ENCODE results near the gene ASTE1. TPM values are rescaled to one million over a fixed set of nuclear protein-coding genes. Genes with fewer than 3 reads are reported as not detected.

ASTE1 gene
- total RNA-seq, 1 experiment from 2014 or later: 2.4 TPM

GRCh38 chr3:131072099-131072559 lies 45.5 kb upstream of the ASTE1 start:
- Histone ChIP-seq H3K9ac (ENCODE audit: low read length) (no peak overlapping the region), H3K9me3 (ENCODE audit: control insufficient read depth in 1 of 2, insufficient read depth in 1 of 2, low read depth in 1 of 2, low read length in 2 of 2) (no peaks in the 10 kb centered on the region), H3K36me3 (ENCODE audit: control insufficient read depth in 1 of 2, insufficient read depth in 2 of 2, low read length in 2 of 2) (no peaks in the 10 kb centered on the region), H3K4me3 (replicated peaks in 1 of 2; ENCODE audit: low read depth in 1 of 2, low read length in 2 of 2) (no peak overlapping the region), H3K79me2 (ENCODE audit: insufficient read depth, low read length) (no peaks in the 10 kb centered on the region), H3K9me2 (ENCODE audit: insufficient read depth) (no peaks in the 10 kb centered on the region), H3K4me1 (ENCODE audit: control insufficient read depth in 1 of 2, insufficient read depth in 2 of 2, low read length in 2 of 2) (no peaks in the 10 kb centered on the region), H4K20me1 (ENCODE audit: insufficient read depth) (no peaks in the 10 kb centered on the region), H3K4me2 (ENCODE audit: low read length) (no peak overlapping the region), H2AFZ (ENCODE audit: low read depth, low read length, poor library complexity, severe bottlenecking) (no peak overlapping the region), H3K27ac (ENCODE audit: low read depth, low read length) (no peak overlapping the region), H3K27me3 (ENCODE audit: insufficient read depth, low read length) (no peaks in the 10 kb centered on the region)
- ChIA-PET RAD21 (ENCODE audit: low non-redundant PET in 1 of 2, low total read pairs in 2 of 2, uncharacterized antibody in 2 of 2, unreplicated experiment in 2 of 2) (no interaction called here), CTCF (no interaction called here), POLR2A (no interaction called here)
- no TSS peak for BruUV-seq (replicated peaks)
- no peak for ATAC-seq
- no peak for DNase-seq (ENCODE audit: low read depth, low spot score)
- intact Hi-C loops (cut with micrococcal nuclease): no loop called here
- no peak for TF ChIP-seq EZH2phosphoT487 (IDR thresholded peaks at IDR 0.05; ENCODE audit: borderline replicate concordance)
- no peak for TF ChIP-seq CEBPB (IDR thresholded peaks at IDR 0.05; ENCODE audit: low read depth)
- TF ChIP-seq SRF (IDR thresholded peaks at IDR 0.05; ENCODE audit: low read depth): no peak
- TF ChIP-seq EZH2 (IDR thresholded peaks at IDR 0.05): no peak

GRCh38 chr3:131067983-131068382 lies 41.4 kb upstream of the ASTE1 start:
- Histone ChIP-seq H3K9ac (ENCODE audit: low read length) (no peak overlapping the region), H3K4me1 (ENCODE audit: control insufficient read depth in 1 of 2, insufficient read depth in 2 of 2, low read length in 2 of 2) (no peaks in the 10 kb centered on the region), H3K27me3 (ENCODE audit: insufficient read depth, low read length) (no peaks in the 10 kb centered on the region), H4K20me1 (ENCODE audit: insufficient read depth) (no peaks in the 10 kb centered on the region), H2AFZ (ENCODE audit: low read depth, low read length, poor library complexity, severe bottlenecking) (no peak overlapping the region), H3K9me2 (ENCODE audit: insufficient read depth) (no peaks in the 10 kb centered on the region), H3K9me3 (ENCODE audit: control insufficient read depth in 1 of 2, insufficient read depth in 1 of 2, low read depth in 1 of 2, low read length in 2 of 2) (no peaks in the 10 kb centered on the region), H3K4me3 (replicated peaks in 1 of 2; ENCODE audit: low read depth in 1 of 2, low read length in 2 of 2) (no peak overlapping the region), H3K4me2 (ENCODE audit: low read length) (no peak overlapping the region), H3K79me2 (ENCODE audit: insufficient read depth, low read length) (no peaks in the 10 kb centered on the region), H3K36me3 (ENCODE audit: control insufficient read depth in 1 of 2, insufficient read depth in 2 of 2, low read length in 2 of 2) (no peaks in the 10 kb centered on the region), H3K27ac (ENCODE audit: low read depth, low read length) (no peak overlapping the region)
- ATAC-seq (no peak), DNase-seq (ENCODE audit: low read depth, low spot score) (no peak)
- intact Hi-C loops (cut with micrococcal nuclease): no loop called here
- POLR2A ChIA-PET: no interaction called here
- RAD21 ChIA-PET (ENCODE audit: low non-redundant PET in 1 of 2, low total read pairs in 2 of 2, uncharacterized antibody in 2 of 2, unreplicated experiment in 2 of 2): no interaction called here
- no TSS peak for BruUV-seq (replicated peaks)
- CTCF ChIA-PET: no interaction called here
- TF ChIP-seq ZFX (IDR thresholded peaks at IDR 0.05) (no peak), POLR2AphosphoS5 (IDR thresholded peaks at IDR 0.05; ENCODE audit: low read depth, low read length) (no peak), FOSL1 (IDR thresholded peaks at IDR 0.05; ENCODE audit: low read depth) (no peak), CEBPB (IDR thresholded peaks at IDR 0.05; ENCODE audit: low read depth) (no peak), JUND (IDR thresholded peaks at IDR 0.05) (no peak), ATF3 (IDR thresholded peaks at IDR 0.05) (no peak), MAX (IDR thresholded peaks at IDR 0.05) (no peak), YY1 (IDR thresholded peaks at IDR 0.05; ENCODE audit: extremely low read depth, insufficient replicate concordance, low read depth, low read length) (no peak), ZBTB33 (IDR thresholded peaks at IDR 0.05; ENCODE audit: extremely low read depth, insufficient replicate concordance, low read length) (no peak), EGR1 (IDR thresholded peaks at IDR 0.05; ENCODE audit: low read depth) (no peak), EZH2phosphoT487 (IDR thresholded peaks at IDR 0.05; ENCODE audit: borderline replicate concordance) (no peak), CBX3 (IDR thresholded peaks at IDR 0.05; ENCODE audit: low read depth) (no peak), POLR2A (IDR thresholded peaks at IDR 0.05; ENCODE audit: borderline replicate concordance, extremely low read depth, insufficient read depth, insufficient read length) (no peak), SP1 (IDR thresholded peaks at IDR 0.05; ENCODE audit: low read depth) (no peak)
- TF ChIP-seq, protein P1, sequence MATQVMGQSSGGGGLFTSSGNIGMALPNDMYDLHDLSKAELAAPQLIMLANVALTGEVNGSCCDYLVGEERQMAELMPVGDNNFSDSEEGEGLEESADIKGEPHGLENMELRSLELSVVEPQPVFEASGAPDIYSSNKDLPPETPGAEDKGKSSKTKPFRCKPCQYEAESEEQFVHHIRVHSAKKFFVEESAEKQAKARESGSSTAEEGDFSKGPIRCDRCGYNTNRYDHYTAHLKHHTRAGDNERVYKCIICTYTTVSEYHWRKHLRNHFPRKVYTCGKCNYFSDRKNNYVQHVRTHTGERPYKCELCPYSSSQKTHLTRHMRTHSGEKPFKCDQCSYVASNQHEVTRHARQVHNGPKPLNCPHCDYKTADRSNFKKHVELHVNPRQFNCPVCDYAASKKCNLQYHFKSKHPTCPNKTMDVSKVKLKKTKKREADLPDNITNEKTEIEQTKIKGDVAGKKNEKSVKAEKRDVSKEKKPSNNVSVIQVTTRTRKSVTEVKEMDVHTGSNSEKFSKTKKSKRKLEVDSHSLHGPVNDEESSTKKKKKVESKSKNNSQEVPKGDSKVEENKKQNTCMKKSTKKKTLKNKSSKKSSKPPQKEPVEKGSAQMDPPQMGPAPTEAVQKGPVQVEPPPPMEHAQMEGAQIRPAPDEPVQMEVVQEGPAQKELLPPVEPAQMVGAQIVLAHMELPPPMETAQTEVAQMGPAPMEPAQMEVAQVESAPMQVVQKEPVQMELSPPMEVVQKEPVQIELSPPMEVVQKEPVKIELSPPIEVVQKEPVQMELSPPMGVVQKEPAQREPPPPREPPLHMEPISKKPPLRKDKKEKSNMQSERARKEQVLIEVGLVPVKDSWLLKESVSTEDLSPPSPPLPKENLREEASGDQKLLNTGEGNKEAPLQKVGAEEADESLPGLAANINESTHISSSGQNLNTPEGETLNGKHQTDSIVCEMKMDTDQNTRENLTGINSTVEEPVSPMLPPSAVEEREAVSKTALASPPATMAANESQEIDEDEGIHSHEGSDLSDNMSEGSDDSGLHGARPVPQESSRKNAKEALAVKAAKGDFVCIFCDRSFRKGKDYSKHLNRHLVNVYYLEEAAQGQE (IDR thresholded peaks at IDR 0.05; ENCODE audit: low read depth): no peak
